Vagina (tissue), 2 donors: Measurements from ENCODE around the gene TMC4. TPM values are rescaled to one million over a fixed set of nuclear protein-coding genes. Genes with fewer than 3 reads are reported as not detected.

ENCODE experiments used
- DNase-seq, 2 donors: peaks; one replicate each; pipeline ENCODE4 v3.0.0-alpha.2; 2017; ENCODE audit errors: extremely low spot score in 2 of 2
- H3K27ac ChIP-seq: fragments of 200-600 bp; sonication (generic); one replicate; pipeline ENCODE4 v1.5.1; 2019
- H3K27me3 ChIP-seq: fragments of 200-600 bp; sonication (generic); one replicate; pipeline ENCODE4 v1.5.1; 2019
- H3K36me3 ChIP-seq, 2 donors: fragments of 200-600 bp; sonication (generic); one replicate each; pipeline ENCODE4 v1.5.1; 2017 to 2019
- H3K4me1 ChIP-seq: fragments of 200-600 bp; sonication (generic); one replicate; pipeline ENCODE4 v1.5.1; 2019
- H3K4me3 ChIP-seq, 2 donors: fragments of 200-600 bp; sonication (generic); 1 replicate in 1 of 2; 2 replicates in 1 of 2; pipeline ENCODE4 v1.5.1; 2016 to 2019
- H3K9me3 ChIP-seq: fragments of 200-600 bp; sonication (generic); one replicate; pipeline ENCODE4 v1.5.1; 2019
- POLR2A ChIP-seq, 2 donors: fragments of 450-650 bp; IDR thresholded peaks; one replicate each; pipeline ENCODE4 v1.6.1; 2017; ENCODE audit warnings: antibody characterized with exemption in 2 of 2, mild to moderate bottlenecking in 2 of 2, moderate library complexity in 2 of 2
- POLR2AphosphoS5 ChIP-seq, 2 donors: sonication (generic); formaldehyde crosslinking; IDR thresholded peaks; one replicate each; pipeline ENCODE4 v1.9.0; 2017; ENCODE audit warnings: antibody characterized with exemption in 2 of 2, mild to moderate bottlenecking in 2 of 2, low read depth in 1 of 2; ENCODE audit not compliant: insufficient read depth in 1 of 2
- intact Hi-C: fragments of 100-400 bp; cut with DNase I; formaldehyde crosslinking; loops from one replicate; pipeline ENCODE4 v1.15.1; 2023
- total RNA-seq: library from RNA; depleted of rRNA; stranded (reverse); fragments of >200 nt; gene quantifications from one replicate; pipeline ENCODE4 v1.2.3, GENCODE V29; 2016
- TF ChIP-seq, protein P1 (sequence below), 3 experiments: fragments of 450-650 bp in 2 of 3; fragments of 200-600 bp in 1 of 3; sonication (generic) in 1 of 3; IDR thresholded peaks; one replicate each; pipeline ENCODE4 v1.5.1; 2017 to 2019; ENCODE audit warnings: antibody characterized with exemption in 3 of 3, mild to moderate bottlenecking in 2 of 3, moderate library complexity in 2 of 3

Gene TMC4
- total RNA-seq, 1 donor from 2014 or later: 22.3 TPM

DNA sequence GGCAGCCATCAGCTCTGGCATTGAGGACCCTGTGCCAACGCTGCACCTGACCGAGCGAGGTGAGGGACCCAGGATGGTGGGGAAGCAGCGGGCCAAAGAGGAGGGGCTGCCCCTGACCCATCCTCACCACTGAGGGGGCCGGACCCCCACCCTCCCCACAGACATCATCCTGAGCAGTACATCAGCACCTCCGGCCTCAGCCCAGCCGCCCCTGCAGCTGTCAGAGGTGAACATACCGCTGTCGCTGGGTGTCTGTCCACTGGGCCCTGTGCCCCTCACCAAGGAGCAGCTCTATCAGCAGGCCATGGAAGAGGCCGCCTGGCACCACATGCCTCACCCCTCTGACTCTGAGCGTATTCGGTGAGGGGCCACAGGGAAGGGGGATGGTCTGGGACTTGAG, 20.7 kb downstream of the TMC4 start:
- Histone ChIP-seq H3K27ac (no peak overlapping the region), H3K9me3 (no peaks in the 10 kb centered on the region), H3K4me1 (no peaks in the 10 kb centered on the region), H3K27me3 (no peaks in the 10 kb centered on the region), H3K4me3 (no peak overlapping the region), H3K36me3 (peaks cover 0 to 88% of the 10 kb centered on the region in 2 donors)
- DNase-seq: no peak
- TF ChIP-seq POLR2A (IDR thresholded peaks at IDR 0.05) (no peak), POLR2AphosphoS5 (IDR thresholded peaks at IDR 0.05; ENCODE audit: insufficient read depth in 1 of 2, low read depth in 1 of 2) (no peak)
- TF ChIP-seq, protein P1, sequence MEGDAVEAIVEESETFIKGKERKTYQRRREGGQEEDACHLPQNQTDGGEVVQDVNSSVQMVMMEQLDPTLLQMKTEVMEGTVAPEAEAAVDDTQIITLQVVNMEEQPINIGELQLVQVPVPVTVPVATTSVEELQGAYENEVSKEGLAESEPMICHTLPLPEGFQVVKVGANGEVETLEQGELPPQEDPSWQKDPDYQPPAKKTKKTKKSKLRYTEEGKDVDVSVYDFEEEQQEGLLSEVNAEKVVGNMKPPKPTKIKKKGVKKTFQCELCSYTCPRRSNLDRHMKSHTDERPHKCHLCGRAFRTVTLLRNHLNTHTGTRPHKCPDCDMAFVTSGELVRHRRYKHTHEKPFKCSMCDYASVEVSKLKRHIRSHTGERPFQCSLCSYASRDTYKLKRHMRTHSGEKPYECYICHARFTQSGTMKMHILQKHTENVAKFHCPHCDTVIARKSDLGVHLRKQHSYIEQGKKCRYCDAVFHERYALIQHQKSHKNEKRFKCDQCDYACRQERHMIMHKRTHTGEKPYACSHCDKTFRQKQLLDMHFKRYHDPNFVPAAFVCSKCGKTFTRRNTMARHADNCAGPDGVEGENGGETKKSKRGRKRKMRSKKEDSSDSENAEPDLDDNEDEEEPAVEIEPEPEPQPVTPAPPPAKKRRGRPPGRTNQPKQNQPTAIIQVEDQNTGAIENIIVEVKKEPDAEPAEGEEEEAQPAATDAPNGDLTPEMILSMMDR (IDR thresholded peaks at IDR 0.05): no peak
- intact Hi-C loops: no loop called here

- H3K27me3 ChIP-seq: no peaks in the 10 kb centered on the region
- H3K4me1 ChIP-seq: no peaks in the 10 kb centered on the region
- no peaks in the 10 kb centered on the region for H3K9me3 ChIP-seq
- TF ChIP-seq POLR2AphosphoS5 (IDR thresholded peaks at IDR 0.05; ENCODE audit: insufficient read depth in 1 of 2, low read depth in 1 of 2): no peak
- TF ChIP-seq, protein P1 (IDR thresholded peaks at IDR 0.05): no peak
- TF ChIP-seq POLR2A (IDR thresholded peaks at IDR 0.05): no peak
- H3K27ac ChIP-seq: no peak overlapping the region
- no peak for DNase-seq
- no peak overlapping the region for H3K4me3 ChIP-seq
- H3K36me3 ChIP-seq: peaks cover 0 to 90% of the 10 kb centered on the region in 2 donors
- intact Hi-C loops: no loop called here
These were observed 21.5 kb downstream of the TMC4 start for GRCh38 chr19:54151362-54152035.

DNA sequence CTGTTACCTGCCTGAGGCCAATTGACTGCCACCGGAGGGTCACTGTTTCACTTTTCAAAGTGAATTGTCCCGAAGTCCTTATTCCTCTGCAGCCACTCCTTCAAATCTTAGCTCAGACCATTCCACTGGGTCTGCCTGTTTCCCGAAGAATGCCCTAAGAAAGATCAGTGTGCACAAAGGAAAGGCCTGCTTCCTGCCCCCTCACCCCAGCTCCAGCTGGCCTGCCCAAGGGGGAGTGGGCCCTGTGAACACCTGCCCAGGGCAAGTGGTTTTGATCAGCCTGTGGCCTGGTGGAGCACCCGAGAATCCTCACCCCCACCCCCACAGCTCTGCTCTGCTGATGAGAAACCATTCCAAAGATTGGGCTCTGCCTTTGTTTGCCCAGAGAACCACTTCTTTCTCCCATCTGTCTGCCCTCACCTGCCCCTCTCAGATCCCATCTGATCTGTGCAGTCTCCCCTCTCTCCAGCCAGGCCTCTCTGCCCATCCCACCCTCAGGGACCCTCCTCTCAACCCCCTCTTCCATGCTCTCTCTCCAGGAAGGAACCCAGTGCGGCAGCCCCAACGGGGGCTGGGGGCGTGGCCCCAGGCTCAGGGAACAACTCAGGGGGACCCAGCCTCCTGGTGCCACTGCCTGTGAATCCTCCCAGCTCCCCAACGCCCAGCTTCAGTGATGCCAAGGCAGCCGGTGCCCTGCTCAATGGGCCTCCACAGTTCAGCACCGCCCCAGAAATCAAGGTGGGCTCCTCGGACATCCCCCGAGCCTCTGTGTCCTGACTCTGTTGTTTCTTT, 23.7 kb downstream of the TMC4 start:
- TF ChIP-seq POLR2A (IDR thresholded peaks at IDR 0.05) (no peak), POLR2AphosphoS5 (IDR thresholded peaks at IDR 0.05; ENCODE audit: insufficient read depth in 1 of 2, low read depth in 1 of 2) (no peak)
- TF ChIP-seq, protein P1 (IDR thresholded peaks at IDR 0.05): no peak

GRCh38 chr19:54148158-54148557, 24.8 kb downstream of the TMC4 start:
- H3K36me3 ChIP-seq: peaks cover 0 to 91% of the 10 kb centered on the region in 2 donors
- no peak overlapping the region for H3K27ac ChIP-seq

More for the DNA sequence above, 23.7 kb downstream of the TMC4 start:
- Histone ChIP-seq H3K36me3 (peaks cover 0 to 90% of the 10 kb centered on the region in 2 donors), H3K27me3 (no peaks in the 10 kb centered on the region), H3K27ac (no peak overlapping the region), H3K4me3 (no peak overlapping the region), H3K9me3 (no peaks in the 10 kb centered on the region), H3K4me1 (no peaks in the 10 kb centered on the region)
- no peak for DNase-seq
- intact Hi-C loops: no loop called here

More at GRCh38 chr19:54148158-54148557, 24.8 kb downstream of the TMC4 start:
- Histone ChIP-seq H3K27me3 (no peaks in the 10 kb centered on the region), H3K9me3 (no peaks in the 10 kb centered on the region), H3K4me1 (no peaks in the 10 kb centered on the region), H3K4me3 (no peak overlapping the region)
- DNase-seq: no peak
- TF ChIP-seq POLR2A (IDR thresholded peaks at IDR 0.05) (no peak), POLR2AphosphoS5 (IDR thresholded peaks at IDR 0.05; ENCODE audit: insufficient read depth in 1 of 2, low read depth in 1 of 2) (no peak)
- TF ChIP-seq, protein P1 (IDR thresholded peaks at IDR 0.05): no peak
- intact Hi-C loops: no loop called here
